Measurements from ENCODE around the gene SUN1.

DNA sequence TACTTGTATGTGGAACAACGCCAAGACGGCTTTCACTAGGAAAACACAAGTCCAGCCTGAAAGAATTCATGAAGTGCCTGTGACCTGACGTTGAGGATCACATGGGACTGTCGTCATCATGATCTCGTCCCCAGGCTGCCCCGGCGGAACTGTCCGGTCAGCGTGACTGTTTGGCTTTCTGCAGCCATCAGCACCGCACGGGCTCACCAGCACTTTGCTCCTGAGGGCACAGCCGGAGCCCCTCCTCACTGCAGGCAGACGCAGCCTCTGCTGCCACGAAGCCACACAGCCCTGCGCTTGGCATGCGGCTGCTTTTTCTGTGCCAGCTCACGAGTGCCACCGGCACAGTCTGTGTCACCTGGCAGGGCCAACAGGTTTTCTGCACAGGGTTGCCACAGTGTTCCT lies 34.7 kb downstream of the SUN1 start:
- TF ChIP-seq, protein P1, sequence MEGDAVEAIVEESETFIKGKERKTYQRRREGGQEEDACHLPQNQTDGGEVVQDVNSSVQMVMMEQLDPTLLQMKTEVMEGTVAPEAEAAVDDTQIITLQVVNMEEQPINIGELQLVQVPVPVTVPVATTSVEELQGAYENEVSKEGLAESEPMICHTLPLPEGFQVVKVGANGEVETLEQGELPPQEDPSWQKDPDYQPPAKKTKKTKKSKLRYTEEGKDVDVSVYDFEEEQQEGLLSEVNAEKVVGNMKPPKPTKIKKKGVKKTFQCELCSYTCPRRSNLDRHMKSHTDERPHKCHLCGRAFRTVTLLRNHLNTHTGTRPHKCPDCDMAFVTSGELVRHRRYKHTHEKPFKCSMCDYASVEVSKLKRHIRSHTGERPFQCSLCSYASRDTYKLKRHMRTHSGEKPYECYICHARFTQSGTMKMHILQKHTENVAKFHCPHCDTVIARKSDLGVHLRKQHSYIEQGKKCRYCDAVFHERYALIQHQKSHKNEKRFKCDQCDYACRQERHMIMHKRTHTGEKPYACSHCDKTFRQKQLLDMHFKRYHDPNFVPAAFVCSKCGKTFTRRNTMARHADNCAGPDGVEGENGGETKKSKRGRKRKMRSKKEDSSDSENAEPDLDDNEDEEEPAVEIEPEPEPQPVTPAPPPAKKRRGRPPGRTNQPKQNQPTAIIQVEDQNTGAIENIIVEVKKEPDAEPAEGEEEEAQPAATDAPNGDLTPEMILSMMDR (conservative IDR thresholded peaks at IDR 0.05 in 1 of 2, IDR thresholded peaks at IDR 0.05 in 1 of 2; ENCODE audit: low read depth in 1 of 2, low read length in 2 of 2), result no peak
- TF ChIP-seq EZH2 (IDR thresholded peaks at IDR 0.05; ENCODE audit: low read length, missing control alignments), result no peak

Measured in fibroblast of lung (primary cell).